ENCODE data around the gene IPCEF1.
"Not testable (repeated sequence)": the region's sequence is repeated elsewhere in the genome, so short reads cannot be mapped to it uniquely, and the experiment has no call there.

The IPCEF1 gene

GRCh38 chr6:154201688-154202087, 154.9 kb downstream of the IPCEF1 start:
- not testable (repeated sequence) for H3K9me3 ChIP-seq (ENCODE audit: low read length); H3K4me3 ChIP-seq (ENCODE audit: low read length); H2AFZ ChIP-seq (ENCODE audit: low read depth, low read length); H3K4me1 ChIP-seq (ENCODE audit: insufficient read depth, low read length); H3K36me3 ChIP-seq (ENCODE audit: insufficient read depth, low read length); H3K27me3 ChIP-seq (ENCODE audit: insufficient read depth, low read length)

GRCh38 chr6:154197196-154197860, 159.3 kb downstream of the IPCEF1 start:
- Histone ChIP-seq H2AFZ (ENCODE audit: low read depth, low read length) (no peak overlapping the region), H3K4me1 (ENCODE audit: insufficient read depth, low read length) (no peaks in the 10 kb centered on the region), H3K4me3 (ENCODE audit: low read length) (no peak overlapping the region), H3K9me3 (ENCODE audit: low read length) (no peaks in the 10 kb centered on the region), H3K36me3 (ENCODE audit: insufficient read depth, low read length) (no peaks in the 10 kb centered on the region), H3K27me3 (ENCODE audit: insufficient read depth, low read length) (no peaks in the 10 kb centered on the region)

GRCh38 chr6:154196333-154196885, 160.2 kb downstream of the IPCEF1 start:
- Histone ChIP-seq H3K36me3 (ENCODE audit: insufficient read depth, low read length) (no peaks in the 10 kb centered on the region), H3K4me1 (ENCODE audit: insufficient read depth, low read length) (no peaks in the 10 kb centered on the region), H2AFZ (ENCODE audit: low read depth, low read length) (no peak overlapping the region), H3K4me3 (ENCODE audit: low read length) (no peak overlapping the region), H3K9me3 (ENCODE audit: low read length) (no peaks in the 10 kb centered on the region), H3K27me3 (ENCODE audit: insufficient read depth, low read length) (no peaks in the 10 kb centered on the region)

GRCh38 chr6:154187714-154188113, 168.9 kb downstream of the IPCEF1 start:
- Histone ChIP-seq H3K4me1 (ENCODE audit: insufficient read depth, low read length) (no peaks in the 10 kb centered on the region), H3K36me3 (ENCODE audit: insufficient read depth, low read length) (no peaks in the 10 kb centered on the region), H3K9me3 (ENCODE audit: low read length) (no peaks in the 10 kb centered on the region), H3K27me3 (ENCODE audit: insufficient read depth, low read length) (no peaks in the 10 kb centered on the region), H3K4me3 (ENCODE audit: low read length) (no peak overlapping the region), H2AFZ (ENCODE audit: low read depth, low read length) (no peak overlapping the region)

- Histone ChIP-seq H3K4me3 (ENCODE audit: low read length) (no peak overlapping the region), H3K4me1 (ENCODE audit: insufficient read depth, low read length) (no peaks in the 10 kb centered on the region), H3K9me3 (ENCODE audit: low read length) (no peaks in the 10 kb centered on the region), H2AFZ (ENCODE audit: low read depth, low read length) (no peak overlapping the region), H3K36me3 (ENCODE audit: insufficient read depth, low read length) (no peaks in the 10 kb centered on the region), H3K27me3 (ENCODE audit: insufficient read depth, low read length) (no peaks in the 10 kb centered on the region)
Measured at GRCh38 chr6:154187203-154187602, 169.4 kb downstream of the IPCEF1 start.

- no peaks in the 10 kb centered on the region for H3K36me3 ChIP-seq (ENCODE audit: insufficient read depth, low read length)
- no peaks in the 10 kb centered on the region for H3K27me3 ChIP-seq (ENCODE audit: insufficient read depth, low read length)
- no peaks in the 10 kb centered on the region for H3K9me3 ChIP-seq (ENCODE audit: low read length)
- no peaks in the 10 kb centered on the region for H3K4me1 ChIP-seq (ENCODE audit: insufficient read depth, low read length)
- H2AFZ ChIP-seq (ENCODE audit: low read depth, low read length): no peak overlapping the region
- H3K4me3 ChIP-seq (ENCODE audit: low read length): no peak overlapping the region
Measured at GRCh38 chr6:154179434-154179833, 177.2 kb downstream of the IPCEF1 start.

- H2AFZ ChIP-seq (ENCODE audit: low read depth, low read length); H3K4me1 ChIP-seq (ENCODE audit: insufficient read depth, low read length); H3K4me3 ChIP-seq (ENCODE audit: low read length); H3K27me3 ChIP-seq (ENCODE audit: insufficient read depth, low read length); H3K36me3 ChIP-seq (ENCODE audit: insufficient read depth, low read length); H3K9me3 ChIP-seq (ENCODE audit: low read length): not testable (repeated sequence)
Measured at GRCh38 chr6:154172393-154172792, 184.2 kb downstream of the IPCEF1 start.

GRCh38 chr6:154170106-154170505, 186.5 kb downstream of the IPCEF1 start:
- H2AFZ ChIP-seq (ENCODE audit: low read depth, low read length): no peak overlapping the region
- no peak overlapping the region for H3K4me3 ChIP-seq (ENCODE audit: low read length)
- no peaks in the 10 kb centered on the region for H3K9me3 ChIP-seq (ENCODE audit: low read length)

GRCh38 chr6:154169193-154169847, 187.3 kb downstream of the IPCEF1 start:
- Histone ChIP-seq H3K9me3 (ENCODE audit: low read length) (no peaks in the 10 kb centered on the region), H3K4me1 (ENCODE audit: insufficient read depth, low read length) (no peaks in the 10 kb centered on the region), H3K27me3 (ENCODE audit: insufficient read depth, low read length) (no peaks in the 10 kb centered on the region), H2AFZ (ENCODE audit: low read depth, low read length) (no peak overlapping the region), H3K4me3 (ENCODE audit: low read length) (no peak overlapping the region), H3K36me3 (ENCODE audit: insufficient read depth, low read length) (no peaks in the 10 kb centered on the region)

More at GRCh38 chr6:154170106-154170505, 186.5 kb downstream of the IPCEF1 start:
- H3K4me1 ChIP-seq (ENCODE audit: insufficient read depth, low read length): no peaks in the 10 kb centered on the region
- no peaks in the 10 kb centered on the region for H3K36me3 ChIP-seq (ENCODE audit: insufficient read depth, low read length)
- no peaks in the 10 kb centered on the region for H3K27me3 ChIP-seq (ENCODE audit: insufficient read depth, low read length)

- Histone ChIP-seq H3K36me3 (ENCODE audit: insufficient read depth, low read length) (no peaks in the 10 kb centered on the region), H3K4me3 (ENCODE audit: low read length) (no peak overlapping the region), H3K9me3 (ENCODE audit: low read length) (no peaks in the 10 kb centered on the region), H2AFZ (ENCODE audit: low read depth, low read length) (no peak overlapping the region), H3K27me3 (ENCODE audit: insufficient read depth, low read length) (no peaks in the 10 kb centered on the region), H3K4me1 (ENCODE audit: insufficient read depth, low read length) (no peaks in the 10 kb centered on the region)
Measured at GRCh38 chr6:154167126-154167525, 189.5 kb downstream of the IPCEF1 start.

GRCh38 chr6:154166140-154166539, 190.5 kb downstream of the IPCEF1 start:
- Histone ChIP-seq H2AFZ (ENCODE audit: low read depth, low read length) (no peak overlapping the region), H3K4me1 (ENCODE audit: insufficient read depth, low read length) (no peaks in the 10 kb centered on the region), H3K4me3 (ENCODE audit: low read length) (no peak overlapping the region), H3K27me3 (ENCODE audit: insufficient read depth, low read length) (no peaks in the 10 kb centered on the region), H3K36me3 (ENCODE audit: insufficient read depth, low read length) (no peaks in the 10 kb centered on the region), H3K9me3 (ENCODE audit: low read length) (no peaks in the 10 kb centered on the region)

GRCh38 chr6:154165478-154165877, 191.1 kb downstream of the IPCEF1 start:
- H3K36me3 ChIP-seq (ENCODE audit: insufficient read depth, low read length): no peaks in the 10 kb centered on the region
- H3K9me3 ChIP-seq (ENCODE audit: low read length): no peaks in the 10 kb centered on the region
- no peaks in the 10 kb centered on the region for H3K27me3 ChIP-seq (ENCODE audit: insufficient read depth, low read length)
- H3K4me1 ChIP-seq (ENCODE audit: insufficient read depth, low read length): no peaks in the 10 kb centered on the region
- H2AFZ ChIP-seq (ENCODE audit: low read depth, low read length): no peak overlapping the region
- no peak overlapping the region for H3K4me3 ChIP-seq (ENCODE audit: low read length)

- Histone ChIP-seq H3K9me3 (ENCODE audit: low read length) (no peaks in the 10 kb centered on the region), H3K4me1 (ENCODE audit: insufficient read depth, low read length) (no peaks in the 10 kb centered on the region), H3K4me3 (ENCODE audit: low read length) (no peak overlapping the region), H3K27me3 (ENCODE audit: insufficient read depth, low read length) (no peaks in the 10 kb centered on the region), H3K36me3 (ENCODE audit: insufficient read depth, low read length) (no peaks in the 10 kb centered on the region), H2AFZ (ENCODE audit: low read depth, low read length) (no peak overlapping the region)
Measured at GRCh38 chr6:154164397-154164796, 192.2 kb downstream of the IPCEF1 start.
